GM11168 (cell line): ENCODE results near the gene RAD18.

ENCODE experiments used
- in situ Hi-C: fragments of 300-500 bp; cut with MboI; formaldehyde crosslinking; loops from one replicate; pipeline ENCODE4 v1.12.0; 2022; ENCODE audit warnings: low sequenced_read_pairs; ENCODE audit not compliant: unreplicated experiment

Gene RAD18

GRCh38 chr3:8840556-8840955, 122.7 kb downstream of the RAD18 start:
- in situ Hi-C loops: no loop called here

GRCh38 chr3:8839607-8840325, 123.5 kb downstream of the RAD18 start:
- in situ Hi-C loops: no loop called here

GRCh38 chr3:8838765-8839423, 124.4 kb downstream of the RAD18 start:
- in situ Hi-C loops: no loop called here

GRCh38 chr3:8838234-8838633, 125.0 kb downstream of the RAD18 start:
- in situ Hi-C loops: no loop called here

GRCh38 chr3:8837162-8837561, 126.1 kb downstream of the RAD18 start:
- in situ Hi-C loops: no loop called here

GRCh38 chr3:8836096-8836495, 127.2 kb downstream of the RAD18 start:
- in situ Hi-C loops: no loop called here

- in situ Hi-C loops: no loop called here
Observed at GRCh38 chr3:8835385-8835784, 127.9 kb downstream of the RAD18 start.

GRCh38 chr3:8834974-8835373, 128.3 kb downstream of the RAD18 start:
- in situ Hi-C loops: no loop called here

- in situ Hi-C loops: no loop called here
Observed at GRCh38 chr3:8827641-8828040, 135.6 kb downstream of the RAD18 start.
